ENCODE data around the gene POLD4. TPM values are rescaled to one million over a fixed set of nuclear protein-coding genes. Genes with fewer than 3 reads are reported as not detected.

POLD4 gene
- total RNA-seq, 1 experiment from 2014 or later, result 78.7 TPM

GRCh38 chr11:67344264-67344663, 9.1 kb downstream of the POLD4 start:
- CTCF ChIA-PET, result interaction anchor here (0.6 to 2.1 kb wide), 3 partner anchors 38 to 92 kb away, joined by 3 to 6 read pairs (median 4); no protein-coding TSS in a partner anchor
- Histone ChIP-seq H3K27ac (ENCODE audit: low read length) (no peak overlapping the region), H3K4me3 (ENCODE audit: low read depth in 2 of 2, low read length in 2 of 2) (no peak overlapping the region), H3K27me3 (ENCODE audit: control insufficient read depth, insufficient read depth, low read length) (no peaks in the 10 kb centered on the region), H3K36me3 (ENCODE audit: control insufficient read depth, insufficient read depth, low read length) (no peaks in the 10 kb centered on the region), H3K9me3 (ENCODE audit: control insufficient read depth, insufficient read depth, low read depth, low read length) (no peaks in the 10 kb centered on the region), H3K4me1 (ENCODE audit: control insufficient read depth, insufficient read depth, low read length) (0 out of 2 replicates have a peak, but pooled peaks cover 2% of the 10 kb centered on the region)
- ATAC-seq, result no peak
- intact Hi-C loops (cut with micrococcal nuclease; ENCODE audit: unreplicated experiment) (no loop called here), in situ Hi-C loops (cut with HindIII; ENCODE audit: low pct_unique_long_range_greater_than_20kb, low sequenced_read_pairs) (no loop called here)
- BruUV-seq (replicated peaks), result no TSS peak
- POLR2A ChIA-PET, result interaction anchor here (0.7 kb wide), 1 partner anchor 30 kb away, joined by 7 read pairs; no protein-coding TSS in a partner anchor
- TF ChIP-seq SIN3A (IDR thresholded peaks at IDR 0.05; ENCODE audit: borderline replicate concordance, insufficient read depth, low read depth, low read length), result no peak
- TF ChIP-seq TCF7L2 (IDR thresholded peaks at IDR 0.05; ENCODE audit: low read depth, low read length), result no peak
- TF ChIP-seq REST (IDR thresholded peaks at IDR 0.05; ENCODE audit: insufficient read depth in 1 of 2, low read depth in 2 of 2, low read length in 1 of 2), result no peak
- no peak for TF ChIP-seq CTCF (IDR thresholded peaks at IDR 0.05)
- no peak for TF ChIP-seq POLR2AphosphoS5 (IDR thresholded peaks at IDR 0.05; ENCODE audit: low read depth, low read length)
- DNase-seq (ENCODE audit: low read depth, low spot score), result no peak

- no peaks in the 10 kb centered on the region for H3K4me1 ChIP-seq (ENCODE audit: control insufficient read depth, insufficient read depth, low read length)
- no peaks in the 10 kb centered on the region for H3K27me3 ChIP-seq (ENCODE audit: control insufficient read depth, insufficient read depth, low read length)
- H3K4me3 ChIP-seq (ENCODE audit: low read depth in 2 of 2, low read length in 2 of 2), result no peak overlapping the region
- no peaks in the 10 kb centered on the region for H3K36me3 ChIP-seq (ENCODE audit: control insufficient read depth, insufficient read depth, low read length)
- ATAC-seq (no peak), DNase-seq (ENCODE audit: low read depth, low spot score) (no peak)
- TF ChIP-seq REST (IDR thresholded peaks at IDR 0.05; ENCODE audit: insufficient read depth in 1 of 2, low read depth in 2 of 2, low read length in 1 of 2), result no peak
- TF ChIP-seq TCF7L2 (IDR thresholded peaks at IDR 0.05; ENCODE audit: low read depth, low read length), result no peak
- TF ChIP-seq POLR2AphosphoS5 (IDR thresholded peaks at IDR 0.05; ENCODE audit: low read depth, low read length), result no peak
- TF ChIP-seq SIN3A (IDR thresholded peaks at IDR 0.05; ENCODE audit: borderline replicate concordance, insufficient read depth, low read depth, low read length), result no peak
- no peak for TF ChIP-seq CTCF (IDR thresholded peaks at IDR 0.05)
- H3K9me3 ChIP-seq (ENCODE audit: control insufficient read depth, insufficient read depth, low read depth, low read length), result no peaks in the 10 kb centered on the region
- intact Hi-C loops (cut with micrococcal nuclease; ENCODE audit: unreplicated experiment) (no loop called here), in situ Hi-C loops (cut with HindIII; ENCODE audit: low pct_unique_long_range_greater_than_20kb, low sequenced_read_pairs) (no loop called here)
- no TSS peak for BruUV-seq (replicated peaks)
- POLR2A ChIA-PET, result no interaction called here
- CTCF ChIA-PET, result interaction anchor here (1.2 kb wide), 1 partner anchor 45 kb away, joined by 6 read pairs; no protein-coding TSS in a partner anchor
- no peak overlapping the region for H3K27ac ChIP-seq (ENCODE audit: low read length)
These were observed 16.1 kb downstream of the POLD4 start for GRCh38 chr11:67337257-67337656.
